SKM-1 (cell line): ENCODE data around the gene CYP4F11.
A peak's percentile ranks its signal among the peaks of the same experiment; 100 is the strongest.
"Not testable (repeated sequence)": the region's sequence is repeated elsewhere in the genome, so short reads cannot be mapped to it uniquely, and the experiment has no call there.

Source experiments
- DNase-seq: peaks from one replicate; lab custom pipeline; 2025; ENCODE audit not compliant: unreplicated experiment; lab: John Stamatoyannopoulos, UW

The CYP4F11 gene

DNA sequence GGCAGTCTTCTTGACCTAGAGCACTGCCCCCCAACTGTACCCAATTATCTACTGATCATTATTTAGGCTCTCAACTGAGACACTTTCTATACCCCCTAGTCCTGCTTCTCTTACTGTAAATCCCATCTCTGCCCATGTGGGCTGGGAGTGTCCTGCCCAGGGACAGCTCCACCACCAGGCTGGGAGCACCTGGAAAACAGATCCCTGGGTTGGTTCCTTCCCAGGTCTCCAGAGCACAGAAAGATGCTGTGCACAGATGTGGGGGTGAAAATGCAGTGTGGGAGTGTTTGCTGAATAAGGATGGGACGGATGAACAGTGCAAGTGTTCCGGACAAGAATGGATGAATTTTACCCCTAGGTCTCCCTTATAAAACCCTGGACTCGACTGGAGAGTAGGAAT, 49.2 kb downstream of the CYP4F11 start:
- no peak for DNase-seq

DNA sequence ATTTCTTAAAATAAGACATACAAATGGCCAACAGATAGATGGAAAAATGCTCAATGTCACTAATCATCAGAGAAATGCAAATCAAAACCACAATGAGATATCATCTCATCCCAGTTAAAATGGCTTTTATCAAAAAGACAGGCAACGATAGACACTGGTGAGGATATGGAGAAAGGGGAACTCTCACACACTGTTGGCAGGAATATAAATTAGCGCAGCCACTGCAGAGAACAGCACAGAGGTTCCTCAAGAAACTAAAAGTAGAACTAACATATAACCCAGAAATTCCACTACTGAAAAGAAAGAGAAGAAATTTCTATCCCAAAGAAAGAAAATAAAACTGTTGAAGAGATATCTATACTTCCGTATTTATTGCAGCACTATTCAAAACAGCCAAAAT, 51.0 kb downstream of the CYP4F11 start:
- not testable (repeated sequence) for DNase-seq

GRCh38 chr19:15874821-15875474, 59.4 kb downstream of the CYP4F11 start:
- DNase-seq, result no peak

GRCh38 chr19:15873771-15874170, 60.6 kb downstream of the CYP4F11 start:
- DNase-seq, result not testable (repeated sequence)

- no peak for DNase-seq
Observed at GRCh38 chr19:15871570-15871969, 62.8 kb downstream of the CYP4F11 start.

- DNase-seq, result no peak
Observed at GRCh38 chr19:15869873-15870272, 64.5 kb downstream of the CYP4F11 start.

DNA sequence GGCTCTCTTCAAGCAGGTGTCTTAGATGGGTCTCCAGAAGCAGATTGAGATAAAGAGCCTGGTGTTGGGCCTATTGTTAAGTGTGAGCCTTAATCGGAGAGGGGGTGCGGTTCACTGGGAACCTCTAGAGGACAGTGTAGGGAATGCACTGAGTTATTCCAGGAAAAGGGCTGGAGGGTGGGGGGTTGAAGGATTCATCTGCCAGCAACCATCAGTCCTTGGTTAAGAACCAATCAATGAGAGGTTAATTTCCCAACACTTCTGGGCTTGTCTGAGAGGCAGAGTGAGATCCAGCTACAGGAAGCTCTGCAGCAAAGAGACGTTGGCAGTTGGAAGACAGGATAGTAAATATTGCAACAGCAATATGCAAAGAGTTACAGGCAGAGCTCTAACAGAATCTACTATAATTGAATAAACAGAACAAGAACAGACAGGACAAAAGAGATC, 65.2 kb downstream of the CYP4F11 start:
- DNase-seq, result peak; percentile 94

DNA sequence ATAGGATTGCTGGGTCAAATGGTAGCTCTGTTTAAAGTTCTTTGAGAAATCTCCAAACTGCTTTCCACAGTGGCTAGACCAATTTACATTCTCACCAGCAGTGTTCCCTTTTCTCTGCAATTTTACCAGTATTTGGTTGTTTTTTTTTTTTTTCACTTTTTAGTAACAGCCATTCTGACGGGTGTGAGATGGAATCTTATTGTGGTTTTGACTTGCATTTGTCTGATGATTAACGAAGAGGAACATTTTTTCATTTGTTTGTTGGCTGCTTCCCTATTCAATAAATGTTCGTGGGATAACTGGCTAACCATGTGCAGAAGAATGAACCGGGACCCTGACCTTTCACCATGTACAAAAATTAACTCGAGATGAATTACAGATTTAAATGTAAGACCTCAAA, 67.7 kb downstream of the CYP4F11 start:
- no peak for DNase-seq

DNA sequence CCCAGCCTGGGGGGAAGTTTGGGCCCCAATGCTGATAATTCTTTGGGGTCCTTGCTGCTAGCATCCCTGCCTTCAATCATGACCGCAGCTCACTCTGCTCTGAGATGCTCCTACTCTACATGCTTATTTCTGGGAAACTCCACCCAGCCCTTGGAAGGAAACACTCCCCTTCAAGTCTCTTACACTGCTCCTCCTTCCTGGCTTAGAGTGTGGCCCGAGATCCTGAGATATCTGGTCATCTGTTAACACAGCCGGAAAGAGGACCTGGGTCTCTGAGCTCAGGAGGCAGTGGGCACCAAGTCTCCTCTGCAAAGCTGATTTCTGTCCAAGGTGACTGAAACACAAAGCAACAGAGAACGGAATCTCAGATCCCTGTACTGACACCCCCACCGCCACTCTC, 69.5 kb downstream of the CYP4F11 start:
- no peak for DNase-seq

GRCh38 chr19:15863272-15863671, 71.1 kb downstream of the CYP4F11 start:
- DNase-seq, result no peak

DNA sequence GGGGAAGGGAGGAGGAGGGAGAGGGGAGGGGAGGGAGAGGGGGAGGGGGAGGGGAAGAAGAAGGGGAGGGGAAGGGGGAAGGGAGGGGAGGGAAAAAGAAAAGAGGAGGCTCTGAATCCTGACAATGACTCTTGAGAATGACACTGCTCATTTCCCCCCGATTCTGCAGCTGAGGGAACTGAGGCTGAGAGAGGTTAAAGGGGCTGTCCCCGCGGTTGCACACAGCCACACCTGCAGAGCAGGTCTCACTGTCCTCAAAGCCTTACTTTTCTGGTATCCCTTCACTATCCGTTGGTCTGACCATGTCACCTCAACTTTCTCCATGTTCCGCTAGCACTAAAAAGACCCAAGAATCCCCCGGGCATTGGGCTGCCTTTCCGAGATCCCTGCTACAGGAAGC, 71.9 kb downstream of the CYP4F11 start:
- DNase-seq, result no peak
